Measurements from ENCODE around the gene TP53TG5. TPM values are rescaled to one million over a fixed set of nuclear protein-coding genes. Genes with fewer than 3 reads are reported as not detected.

Gene TP53TG5
- total and polyA plus RNA-seq, 7 donors, result 0.03 to 0.36 TPM; not detected in 5

DNA sequence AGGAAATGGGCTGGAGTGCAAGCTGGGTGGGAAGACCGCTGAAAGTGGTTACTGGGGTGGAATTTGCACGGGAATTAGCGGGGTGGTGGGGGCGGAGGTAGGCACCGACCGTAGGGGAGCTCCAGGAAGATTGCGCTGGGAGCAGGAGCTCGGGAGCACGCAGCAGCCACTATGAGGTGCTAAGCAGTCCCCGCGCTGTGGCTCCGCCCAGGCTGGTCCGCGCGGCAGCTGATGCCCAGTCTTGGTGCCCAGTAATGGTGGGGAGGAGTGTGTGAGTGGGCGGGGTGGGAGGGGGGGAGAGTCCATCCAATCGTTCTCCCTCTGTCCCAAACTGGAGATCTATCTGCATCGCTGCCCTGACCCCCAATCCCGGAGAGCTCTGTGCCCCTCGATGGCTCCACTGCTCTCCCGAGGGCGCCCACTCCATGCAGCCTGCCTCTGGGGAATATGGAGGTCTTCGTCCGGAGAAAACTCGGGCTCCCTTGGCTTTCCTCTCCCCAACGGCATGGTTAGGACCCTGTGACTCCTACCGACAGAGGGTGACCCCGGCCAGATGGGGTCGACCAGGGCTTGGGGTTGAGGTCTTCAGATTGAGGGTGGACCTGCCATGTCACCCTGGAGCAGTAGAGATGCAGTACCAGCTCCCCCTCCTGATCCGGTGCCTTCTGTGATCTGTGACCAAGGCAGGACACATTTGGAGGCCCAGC, 5.3 kb downstream of the TP53TG5 start:
- peak overlapping the region; percentile 1 to 55 (median 48) for H3K4me3 ChIP-seq
- peaks cover 0 to 19% (median 15%) of the 10 kb centered on the region in 4 donors for H3K4me1 ChIP-seq
- WGBS, 2 donors, result 53 to 67% methylated on average over 30 of the region's 30 CpGs
- H3K36me3 ChIP-seq, result peaks cover 0 to 12% (median 2%) of the 10 kb centered on the region in 4 donors
- peak; percentile 88 for DNase-seq
- H3K9me3 ChIP-seq, result no peaks in the 10 kb centered on the region
- H3K27me3 ChIP-seq, result no peaks in the 10 kb centered on the region
- TF ChIP-seq CTCF (IDR thresholded peaks at IDR 0.05) (peak in 1 of 4 experiments; percentile 36), POLR2A (IDR thresholded peaks at IDR 0.05) (no peak), EP300 (IDR thresholded peaks at IDR 0.05) (no peak), POLR2AphosphoS5 (IDR thresholded peaks at IDR 0.05) (peak in 3 of 4 donors; percentile 22 to 43 (median 42))
- H3K27ac ChIP-seq, result peak overlapping the region; percentile 77 to 92 (median 82)
- intact Hi-C loops (cut with DNase I), result loop anchor here (1.0 to 2.0 kb wide), 2 partner anchors 34 to 65 kb away; no protein-coding TSS in a partner anchor

- DNase-seq, result no peak
- intact Hi-C loops (cut with DNase I), result loop anchor here (2.0 kb wide), 1 partner anchor 35 kb away; no protein-coding TSS in a partner anchor
- peaks cover 0 to 19% (median 15%) of the 10 kb centered on the region in 4 donors for H3K4me1 ChIP-seq
- no peak for TF ChIP-seq CTCF (IDR thresholded peaks at IDR 0.05)
- no peak for TF ChIP-seq EP300 (IDR thresholded peaks at IDR 0.05)
- no peak for TF ChIP-seq POLR2A (IDR thresholded peaks at IDR 0.05)
- no peak for TF ChIP-seq POLR2AphosphoS5 (IDR thresholded peaks at IDR 0.05)
- no peaks in the 10 kb centered on the region for H3K9me3 ChIP-seq
- H3K36me3 ChIP-seq, result peaks cover 0 to 18% (median 7%) of the 10 kb centered on the region in 4 donors
- WGBS, 2 donors, result 92 to 94% methylated on average over 10 of the region's 10 CpGs
- no peaks in the 10 kb centered on the region for H3K27me3 ChIP-seq
- peak overlapping the region; percentile 77 to 92 (median 82) for H3K27ac ChIP-seq
- H3K4me3 ChIP-seq, result peak overlapping the region in 3 of 4 donors; percentile 43 to 55 (median 53)
Observed at GRCh38 chr20:45372241-45372640, 5.9 kb downstream of the TP53TG5 start.

- TF ChIP-seq EP300 (IDR thresholded peaks at IDR 0.05) (no peak), CTCF (IDR thresholded peaks at IDR 0.05) (no peak), POLR2A (IDR thresholded peaks at IDR 0.05) (no peak), POLR2AphosphoS5 (IDR thresholded peaks at IDR 0.05) (no peak)
- Histone ChIP-seq H3K36me3 (peaks cover 10 to 33% (median 19%) of the 10 kb centered on the region in 4 donors), H3K9me3 (no peaks in the 10 kb centered on the region), H3K27me3 (no peaks in the 10 kb centered on the region), H3K4me3 (no peak overlapping the region), H3K4me1 (peaks cover 0 to 19% (median 15%) of the 10 kb centered on the region in 4 donors), H3K27ac (no peak overlapping the region)
- 67 to 90% methylated on average over 3 of the region's 3 CpGs for WGBS, 2 donors
- intact Hi-C loops (cut with DNase I), result no loop called here
- DNase-seq, result no peak
Observed at GRCh38 chr20:45370571-45371160, 7.5 kb downstream of the TP53TG5 start.

GRCh38 chr20:45368221-45368980, 9.7 kb downstream of the TP53TG5 start:
- TF ChIP-seq EP300 (IDR thresholded peaks at IDR 0.05) (no peak), CTCF (IDR thresholded peaks at IDR 0.05) (no peak), POLR2A (IDR thresholded peaks at IDR 0.05) (no peak), POLR2AphosphoS5 (IDR thresholded peaks at IDR 0.05) (no peak)
- no peaks in the 10 kb centered on the region for H3K27me3 ChIP-seq
- intact Hi-C loops (cut with DNase I), result loop anchor here (10.0 kb wide), 1 partner anchor 566 kb away; the partner anchor contains the start of gene PCIF1
- DNase-seq, result no peak
- no peaks in the 10 kb centered on the region for H3K9me3 ChIP-seq
- no peak overlapping the region for H3K27ac ChIP-seq
- H3K4me1 ChIP-seq, result peaks cover 0 to 35% (median 30%) of the 10 kb centered on the region in 4 donors
- 47 to 89% methylated on average over 6 of the region's 6 CpGs for WGBS, 2 donors
- H3K4me3 ChIP-seq, result no peak overlapping the region
- peaks cover 13 to 38% (median 22%) of the 10 kb centered on the region in 4 donors for H3K36me3 ChIP-seq

Measured in sigmoid colon (tissue), 7 donors.